HCT116 (cell line): ENCODE results near the gene GHR. TPM values are rescaled to one million over a fixed set of nuclear protein-coding genes. Genes with fewer than 3 reads are reported as not detected.

Experiments used
- ATAC-seq: fragments of 200-7000 bp; cut with Tn5 transposase; 2 replicates; pipeline ENCODE4 v1.9.1; 2020; ENCODE audit warnings: mild to moderate bottlenecking, moderate library complexity
- BruUV-seq: library from RNA; stranded (reverse); fragments of 400-500 nt; replicated peaks from 2 replicates; lab custom pipeline; 2021; lab: Mats Ljungman, UMichigan
- CTCF ChIA-PET: fragments of 300-600 bp; sonication (Branson Sonifier 250); formaldehyde crosslinking; loops from one replicate; lab custom pipeline; 2021; ENCODE audit warnings: antibody characterized with exemption; lab: Charles Lee
- POLR2A ChIA-PET: fragments of 300-600, 350-600 bp; sonication (Branson Sonifier 250); formaldehyde crosslinking; loops from one replicate; lab custom pipeline; 2021; ENCODE audit warnings: antibody characterized with exemption; lab: Charles Lee
- RAD21 ChIA-PET, 2 experiments: fragments of 300-600 bp; sonication (Branson Sonifier 250); formaldehyde crosslinking; loops; one replicate each; lab custom pipeline; 2023; ENCODE audit warnings: low total read pairs in 2 of 2; ENCODE audit not compliant: uncharacterized antibody in 2 of 2, unreplicated experiment in 2 of 2, low non-redundant PET in 1 of 2; lab: Charles Lee
- DNase-seq: peaks from one replicate; pipeline ENCODE4 v3.0.0-alpha.2; 2010; ENCODE audit warnings: low read depth, low spot score
- H2AFZ ChIP-seq: fragments of 200-600 bp; shearing (Covaris generic), sonication (generic); 2 replicates; pipeline ENCODE4 v1.6.1; 2017; ENCODE audit warnings: low read depth, mixed run types, mixed read lengths, antibody characterized with exemption, low read length; ENCODE audit not compliant: poor library complexity, severe bottlenecking
- H3K27ac ChIP-seq: 2 replicates; pipeline ENCODE4 v1.5.1; 2012; ENCODE audit warnings: low read depth, low read length
- H3K27me3 ChIP-seq: fragments of 200-600 bp; sonication (generic); 2 replicates; pipeline ENCODE4 v1.6.1; 2016; ENCODE audit warnings: mixed run types, low read length, mixed read lengths; ENCODE audit not compliant: insufficient read depth
- H3K36me3 ChIP-seq, 2 experiments: fragments of 200-500 bp in 1 of 2; fragments of 200-600 bp in 1 of 2; sonication (Bioruptor generic) in 1 of 2; sonication (generic) in 1 of 2; 2 replicates each; pipeline versions ENCODE4 v1.5.1 to v1.6.1; 2014 to 2016; ENCODE audit warnings: low read length in 2 of 2, inconsistent platforms in 1 of 2, mixed read lengths in 1 of 2, mixed run types in 1 of 2; ENCODE audit not compliant: insufficient read depth in 2 of 2, control insufficient read depth in 1 of 2
- H3K4me1 ChIP-seq, 2 experiments: fragments of 200-600 bp in 1 of 2; sonication (generic) in 1 of 2; 2 replicates each; pipeline versions ENCODE4 v1.5.1 to v1.6.1; 2012 to 2017; ENCODE audit warnings: low read length in 2 of 2, inconsistent platforms in 1 of 2, mild to moderate bottlenecking in 1 of 2, mixed read lengths in 1 of 2, mixed run types in 1 of 2, moderate library complexity in 1 of 2; ENCODE audit not compliant: insufficient read depth in 2 of 2, control insufficient read depth in 1 of 2
- H3K4me2 ChIP-seq: fragments of 200-600 bp; sonication (generic); 2 replicates; pipeline ENCODE4 v1.6.1; 2017; ENCODE audit warnings: mixed run types, low read length, mixed read lengths
- H3K4me3 ChIP-seq, 2 experiments: fragments of 200-600 bp in 1 of 2; sonication (generic) in 1 of 2; replicated peaks in 1 of 2; 2 replicates each; pipeline ENCODE4 v1.5.1; 2011 to 2016; ENCODE audit warnings: low read length in 2 of 2, control low read depth in 1 of 2, low read depth in 1 of 2, mild to moderate bottlenecking in 1 of 2, mixed read lengths in 1 of 2, mixed run types in 1 of 2
- H3K79me2 ChIP-seq: fragments of 200-600 bp; sonication (generic); 2 replicates; pipeline ENCODE4 v1.6.1; 2017; ENCODE audit warnings: mild to moderate bottlenecking, mixed run types, low read length, moderate library complexity, mixed read lengths; ENCODE audit not compliant: insufficient read depth
- H3K9ac ChIP-seq: fragments of 200-600 bp; sonication (generic); 2 replicates; pipeline ENCODE4 v1.6.1; 2016; ENCODE audit warnings: low read length, mixed read lengths
- H3K9me2 ChIP-seq: fragments of 200-600 bp; sonication (generic), shearing (Covaris generic); 2 replicates; pipeline ENCODE4 v1.6.1; 2017; ENCODE audit warnings: mixed run types, mild to moderate bottlenecking, moderate library complexity; ENCODE audit not compliant: insufficient read depth
- H3K9me3 ChIP-seq, 2 experiments: fragments of 200-500 bp in 1 of 2; fragments of 200-600 bp in 1 of 2; sonication (Bioruptor generic) in 1 of 2; sonication (generic) in 1 of 2; 2 replicates each; pipeline ENCODE4 v1.6.1; 2014 to 2017; ENCODE audit warnings: low read length in 2 of 2, mixed read lengths in 2 of 2, inconsistent platforms in 1 of 2, low read depth in 1 of 2, mild to moderate bottlenecking in 1 of 2, mixed run types in 1 of 2, moderate library complexity in 1 of 2; ENCODE audit not compliant: control insufficient read depth in 1 of 2, insufficient read depth in 1 of 2
- H4K20me1 ChIP-seq: fragments of 200-600 bp; sonication (generic), shearing (Covaris generic); 2 replicates; pipeline ENCODE4 v1.6.1; 2017; ENCODE audit warnings: mixed run types, mild to moderate bottlenecking, moderate library complexity; ENCODE audit not compliant: insufficient read depth
- EGR1 ChIP-seq: IDR thresholded peaks from 2 replicates; pipeline ENCODE4 v1.6.1; 2012; ENCODE audit warnings: low read depth
- EZH2 ChIP-seq: fragments of 200-600 bp; sonication (generic); IDR thresholded peaks from 2 replicates; pipeline ENCODE4 v1.6.1; 2017; ENCODE audit warnings: antibody characterized with exemption, mixed run types
- EZH2phosphoT487 ChIP-seq: fragments of 200-600 bp; IDR thresholded peaks from 2 replicates; pipeline ENCODE4 v1.6.1; 2018; ENCODE audit warnings: antibody characterized with exemption, borderline replicate concordance
- JUND ChIP-seq: IDR thresholded peaks from 2 replicates; pipeline ENCODE4 v1.6.1; 2012
- POLR2A ChIP-seq: IDR thresholded peaks from 2 replicates; pipeline ENCODE4 v1.7.0; 2011; ENCODE audit warnings: borderline replicate concordance; ENCODE audit not compliant: insufficient read depth, insufficient read length; ENCODE audit errors: extremely low read depth
- POLR2AphosphoS5 ChIP-seq: IDR thresholded peaks from 2 replicates; pipeline ENCODE4 v1.6.1; 2011; ENCODE audit warnings: mild to moderate bottlenecking, low read depth, low read length, moderate library complexity
- ZBTB33 ChIP-seq: IDR thresholded peaks from 2 replicates; pipeline ENCODE4 v1.6.1; 2011; ENCODE audit warnings: mild to moderate bottlenecking, low read length, moderate library complexity; ENCODE audit not compliant: insufficient replicate concordance; ENCODE audit errors: extremely low read depth
- intact Hi-C: fragments of 100-400 bp; cut with micrococcal nuclease; formaldehyde crosslinking; loops from 2 replicates; pipeline ENCODE4 v1.10.0; 2022
- total RNA-seq: library from RNA; stranded (reverse); gene quantifications from one replicate; pipeline ENCODE4 v1.2.1, GENCODE V29; 2021; ENCODE audit not compliant: unreplicated experiment

Gene GHR
- total RNA-seq, 1 experiment from 2014 or later = not detected

GRCh38 chr5:42387563-42387962 is 35.7 kb upstream of the GHR start (continued):
- TF ChIP-seq ZBTB33 = no peak
- no peak for TF ChIP-seq EZH2

- no peak for ATAC-seq
- TF ChIP-seq EGR1 (no peak), JUND (no peak), POLR2AphosphoS5 (no peak), EZH2phosphoT487 (no peak), POLR2A (no peak), EZH2 (no peak), ZBTB33 (no peak)
- Histone ChIP-seq H3K9ac (no peak overlapping the region), H4K20me1 (no peaks in the 10 kb centered on the region), H3K4me2 (no peak overlapping the region), H3K4me1 (no peaks in the 10 kb centered on the region), H3K36me3 (no peaks in the 10 kb centered on the region), H3K79me2 (no peaks in the 10 kb centered on the region), H3K4me3 (no peak overlapping the region), H3K9me3 (0 out of 4 replicates have a peak, but pooled peaks cover 0 to 3% of the 10 kb centered on the region in 2 experiments), H3K9me2 (no peaks in the 10 kb centered on the region), H3K27ac (no peak overlapping the region), H3K27me3 (no peaks in the 10 kb centered on the region), H2AFZ (no peak overlapping the region)
- no peak for DNase-seq
- intact Hi-C loops = no loop called here
- POLR2A ChIA-PET = no interaction called here
- RAD21 ChIA-PET = interaction anchor here in 1 of 2 experiments (0.7 kb wide), 1 partner anchor 52 kb away, joined by 4 read pairs; no protein-coding TSS in a partner anchor
- BruUV-seq = no TSS peak
- CTCF ChIA-PET = no interaction called here
These were observed 33.1 kb upstream of the GHR start for GRCh38 chr5:42390115-42390514.
